Peyer's patch (tissue), 4 donors: ENCODE results near the gene UBE2A.

Experiments
- CTCF ChIP-seq, 6 experiments: fragments of 450-650 bp in 4 of 6; fragments of 200-600 bp in 2 of 6; sonication (generic) in 1 of 6; IDR thresholded peaks; one replicate each; pipeline ENCODE4 v1.5.1; 2017 to 2019; ENCODE audit warnings: antibody characterized with exemption in 6 of 6, mild to moderate bottlenecking in 3 of 6, moderate library complexity in 1 of 6
- POLR2A ChIP-seq, 2 donors: fragments of 450-650 bp; IDR thresholded peaks; one replicate each; pipeline ENCODE4 v1.5.1; 2017; ENCODE audit warnings: antibody characterized with exemption in 2 of 2, mild to moderate bottlenecking in 2 of 2, moderate library complexity in 2 of 2

GRCh38 chrX:119614776-119615175, 40.4 kb downstream of the UBE2A start:
- no peak for TF ChIP-seq CTCF (IDR thresholded peaks at IDR 0.05)
- TF ChIP-seq POLR2A (IDR thresholded peaks at IDR 0.05) = no peak
